K562 (cell line): ENCODE results near the gene ADD2.

Source experiments
- CEBPB ChIP-seq: fragments of 450-650 bp; IDR thresholded peaks from 2 replicates; pipeline ENCODE4 v1.6.1; 2016; ENCODE audit warnings: missing genetic modification characterization, missing compliant biosample characterization
- ZNF121 ChIP-seq: sonication (generic); formaldehyde crosslinking; conservative IDR thresholded peaks from 2 replicates; pipeline ENCODE4 v1.8.0; 2022; ENCODE audit warnings: missing genetic modification reagents

- TF ChIP-seq CEBPB (tag) (no peak), ZNF121 (CRISPR knock-in tag) (no peak)
Measured at GRCh38 chr2:70633508-70633907, 134.5 kb downstream of the ADD2 start.
